GM23338 (cell line): Measurements from ENCODE around the gene WFDC12. TPM values are rescaled to one million over a fixed set of nuclear protein-coding genes. Genes with fewer than 3 reads are reported as not detected.

ENCODE experiments used
- ATAC-seq: fragments of 200-7000 bp; cut with Tn5 transposase; 3 replicates; pipeline ENCODE4 v1.9.1; 2020
- DNase-seq: peaks from one replicate; pipeline ENCODE4 v3.0.0-alpha.2; 2015; ENCODE audit warnings: low spot score
- H2AFZ ChIP-seq: fragments of 200-600 bp; sonication (generic); 2 replicates; pipeline ENCODE4 v1.8.0; 2016; ENCODE audit warnings: antibody characterized with exemption, mild to moderate bottlenecking, moderate library complexity
- H3F3A ChIP-seq: fragments of 200-600 bp; sonication (generic); replicated peaks from 2 replicates; pipeline ENCODE4 v1.8.0; 2017; ENCODE audit warnings: antibody characterized with exemption, mixed run types, low read depth
- H3K27ac ChIP-seq: fragments of 200-600 bp; sonication (generic); 2 replicates; pipeline ENCODE4 v1.6.1; 2016; ENCODE audit warnings: low read depth
- H3K27me3 ChIP-seq: fragments of 200-600 bp; sonication (generic); 2 replicates; pipeline ENCODE4 v1.8.0; 2016; ENCODE audit warnings: mild to moderate bottlenecking, mixed run types, moderate library complexity; ENCODE audit not compliant: insufficient read depth
- H3K36me3 ChIP-seq: fragments of 200-600 bp; sonication (generic); 2 replicates; pipeline ENCODE4 v1.8.0; 2016; ENCODE audit warnings: mild to moderate bottlenecking; ENCODE audit not compliant: insufficient read depth
- H3K4me1 ChIP-seq: fragments of 200-600 bp; sonication (generic); 2 replicates; pipeline ENCODE4 v1.8.0; 2016; ENCODE audit warnings: mild to moderate bottlenecking, moderate library complexity; ENCODE audit not compliant: insufficient read depth
- H3K4me2 ChIP-seq: fragments of 200-600 bp; sonication (generic); 2 replicates; pipeline ENCODE4 v1.7.1; 2017; ENCODE audit warnings: mixed run types
- H3K4me3 ChIP-seq: fragments of 200-600 bp; sonication (generic); 2 replicates; pipeline ENCODE4 v1.6.1; 2016; ENCODE audit warnings: mixed run types
- H3K79me2 ChIP-seq: fragments of 200-600 bp; sonication (generic); replicated peaks from 2 replicates; pipeline ENCODE4 v1.8.0; 2017; ENCODE audit warnings: mild to moderate bottlenecking; ENCODE audit not compliant: insufficient read depth
- H3K9me2 ChIP-seq: fragments of 200-600 bp; sonication (generic); 2 replicates; pipeline ENCODE4 v1.8.0; 2017; ENCODE audit not compliant: insufficient read depth
- H4K20me1 ChIP-seq: fragments of 200-600 bp; sonication (generic); replicated peaks from 2 replicates; pipeline ENCODE4 v1.8.0; 2017; ENCODE audit warnings: mild to moderate bottlenecking; ENCODE audit not compliant: insufficient read depth
- H3K27ac Mint-ChIP-seq: 2 replicates; pipeline ENCODE4 v1.8.0; 2020; ENCODE audit warnings: inconsistent platforms, mild to moderate bottlenecking, moderate library complexity, mixed read lengths
- H3K27me3 Mint-ChIP-seq: 3 replicates; pipeline ENCODE4 v1.8.0; 2022; ENCODE audit warnings: low read depth, mild to moderate bottlenecking, moderate library complexity, mixed read lengths, inconsistent platforms; ENCODE audit not compliant: insufficient read depth, poor library complexity
- H3K36me3 Mint-ChIP-seq: 3 replicates; pipeline ENCODE4 v1.8.0; 2021; ENCODE audit warnings: low read depth, mild to moderate bottlenecking, inconsistent platforms, moderate library complexity, mixed read lengths
- H3K4me1 Mint-ChIP-seq: 3 replicates; pipeline ENCODE4 v1.8.0; 2020; ENCODE audit warnings: mild to moderate bottlenecking, inconsistent platforms, mixed read lengths
- H3K4me3 Mint-ChIP-seq: 3 replicates; pipeline ENCODE4 v1.8.0; 2021; ENCODE audit warnings: moderate library complexity, mild to moderate bottlenecking, inconsistent platforms, mixed read lengths
- H3K9me3 Mint-ChIP-seq: 3 replicates; pipeline ENCODE4 v1.8.0; 2020; ENCODE audit warnings: moderate library complexity, mild to moderate bottlenecking, inconsistent platforms, mixed read lengths
- CREB1 ChIP-seq: fragments of 250-450 bp; sonication (Bioruptor Pico); IDR thresholded peaks from 2 replicates; pipeline ENCODE4 v1.5.0; 2020; ENCODE audit warnings: low read depth, mild to moderate bottlenecking, moderate library complexity
- CTCF ChIP-seq, 2 experiments: fragments of 200-600 bp in 1 of 2; sonication (generic) in 1 of 2; conservative IDR thresholded peaks; 2 replicates each; pipeline versions ENCODE4 v1.5.1 to v1.6.1; 2016 to 2017; ENCODE audit warnings: antibody characterized with exemption in 2 of 2, low read depth in 2 of 2, mild to moderate bottlenecking in 2 of 2, moderate library complexity in 1 of 2
- ETS1 ChIP-seq: IDR thresholded peaks from 2 replicates; pipeline ENCODE4 v1.6.1; 2016; ENCODE audit warnings: antibody characterized with exemption
- EZH2 ChIP-seq: fragments of 200-600 bp; sonication (generic); IDR thresholded peaks from one replicate; pipeline ENCODE4 v1.8.0; 2017; ENCODE audit warnings: antibody characterized with exemption, mild to moderate bottlenecking, low read depth; ENCODE audit not compliant: unreplicated experiment
- NANOG ChIP-seq: IDR thresholded peaks from 2 replicates; pipeline ENCODE4 v1.6.1; 2016; ENCODE audit warnings: antibody characterized with exemption, borderline replicate concordance
- REST ChIP-seq: IDR thresholded peaks from one replicate; pipeline ENCODE4 v1.6.1; 2018; ENCODE audit warnings: antibody characterized with exemption; ENCODE audit not compliant: unreplicated experiment
- STAT1 ChIP-seq: IDR thresholded peaks from one replicate; pipeline ENCODE4 v1.6.1; 2016; ENCODE audit warnings: antibody characterized with exemption; ENCODE audit not compliant: unreplicated experiment
- ZNF114 ChIP-seq: fragments of 250-450 bp; sonication (Bioruptor Pico); IDR thresholded peaks from 2 replicates; pipeline ENCODE4 v1.5.0; 2020; ENCODE audit warnings: mild to moderate bottlenecking, moderate library complexity
- ZNF462 ChIP-seq: fragments of 250-450 bp; sonication (Bioruptor Pico); IDR thresholded peaks from 2 replicates; pipeline ENCODE4 v1.5.0; 2020; ENCODE audit warnings: mild to moderate bottlenecking, moderate library complexity
- polyA plus RNA-seq: library from polyadenylated mRNA; unstranded; fragments of >200 nt; fragmentation: Nextera tagmentation; extraction: Ambion mirVana; gene quantifications from 2 replicates; pipeline ENCODE4 v1.2.1, GENCODE V29; 2016
- total RNA-seq: library from RNA; depleted of rRNA; stranded (reverse); fragments of >200 nt; shearing (Covaris generic); gene quantifications from 2 replicates; pipeline ENCODE4 v1.2.3, GENCODE V29; 2014

The WFDC12 gene
- total and polyA plus RNA-seq, 2 experiments from 2014 or later, result not detected

GRCh38 chr20:45121388-45121787 lies 2.9 kb downstream of the WFDC12 start:
- TF ChIP-seq REST (no peak), EZH2 (no peak), CTCF (conservative IDR thresholded peaks at IDR 0.05; ENCODE audit: low read depth in 2 of 2) (no peak), CREB1 (CRISPR knock-in tag) (no peak), NANOG (no peak), STAT1 (no peak), ZNF114 (no peak), ETS1 (no peak)
- no peaks in the 10 kb centered on the region for H3F3A ChIP-seq
- DNase-seq (no peak), ATAC-seq (no peak)
- H3K27ac Mint-ChIP-seq, result no peak overlapping the region
- H3K4me1 Mint-ChIP-seq, result no peaks in the 10 kb centered on the region
- no peak overlapping the region for H3K4me3 Mint-ChIP-seq
- no peak overlapping the region for H3K4me3 ChIP-seq
- no peaks in the 10 kb centered on the region for H3K36me3 Mint-ChIP-seq
- no peaks in the 10 kb centered on the region for H3K9me3 Mint-ChIP-seq
- H3K27me3 ChIP-seq, result no peaks in the 10 kb centered on the region
- H4K20me1 ChIP-seq, result no peaks in the 10 kb centered on the region
- H3K27ac ChIP-seq, result no peak overlapping the region
- H3K4me2 ChIP-seq, result no peak overlapping the region
- H3K79me2 ChIP-seq, result no peaks in the 10 kb centered on the region
- no peaks in the 10 kb centered on the region for H3K9me2 ChIP-seq
- no peaks in the 10 kb centered on the region for H3K27me3 Mint-ChIP-seq
- H3K36me3 ChIP-seq, result no peaks in the 10 kb centered on the region
- H2AFZ ChIP-seq, result no peak overlapping the region
- H3K4me1 ChIP-seq, result no peaks in the 10 kb centered on the region

GRCh38 chr20:45119556-45120266 lies 4.6 kb downstream of the WFDC12 start:
- Mint-ChIP-seq H3K4me3 (no peak overlapping the region), H3K27me3 (peaks cover 2% of the 10 kb centered on the region), H3K27ac (no peak overlapping the region), H3K4me1 (peaks cover 6% of the 10 kb centered on the region; the same call in 2 of the 3 replicates), H3K9me3 (no peaks in the 10 kb centered on the region), H3K36me3 (no peaks in the 10 kb centered on the region)
- H3K9me2 ChIP-seq, result no peaks in the 10 kb centered on the region
- H2AFZ ChIP-seq, result no peak overlapping the region
- no peak overlapping the region for H3K27ac ChIP-seq
- H3F3A ChIP-seq, result no peaks in the 10 kb centered on the region
- no peaks in the 10 kb centered on the region for H4K20me1 ChIP-seq
- peaks cover 3% of the 10 kb centered on the region; the same call in 1 of the 2 replicates for H3K4me1 ChIP-seq
- H3K4me3 ChIP-seq, result no peak overlapping the region
- no peak overlapping the region for H3K4me2 ChIP-seq
- ATAC-seq (no peak), DNase-seq (no peak)
- no peaks in the 10 kb centered on the region for H3K27me3 ChIP-seq
- no peaks in the 10 kb centered on the region for H3K36me3 ChIP-seq
- H3K79me2 ChIP-seq, result no peaks in the 10 kb centered on the region
- no peak for TF ChIP-seq ZNF462 (CRISPR knock-in tag)
